K562 (cell line): ENCODE measurements around the gene TRMT44.

Source experiments
- MYC ChIP-seq, 2 experiments: fragments of 250-450 bp in 1 of 2; sonication (Bioruptor Pico) in 1 of 2; IDR thresholded peaks; 2 replicates each; pipeline versions ENCODE4 v1.5.1 to v1.6.1; 2012 to 2021; ENCODE audit warnings: low read depth in 2 of 2, borderline replicate concordance in 1 of 2, improper control_type of control experiment in 1 of 2, low read length in 1 of 2, mild to moderate bottlenecking in 1 of 2, moderate library complexity in 1 of 2
- ZNF77 ChIP-seq: fragments of 250-450 bp; sonication (Bioruptor Pico); IDR thresholded peaks from 2 replicates; pipeline ENCODE4 v1.5.0; 2020
- ZZZ3 ChIP-seq: fragments of 450-650 bp; IDR thresholded peaks from 2 replicates; pipeline ENCODE4 v1.6.1; 2016; ENCODE audit warnings: antibody characterized with exemption, mild to moderate bottlenecking, moderate library complexity
- TF ChIP-seq, protein P1 (sequence below): fragments of 450-650 bp; conservative IDR thresholded peaks from 2 replicates; pipeline ENCODE4 v1.6.1; 2016; ENCODE audit warnings: missing genetic modification characterization, low read depth, mild to moderate bottlenecking, missing compliant biosample characterization, moderate library complexity
- TF ChIP-seq, protein P2 (sequence below), 2 experiments: fragments of 450-650 bp in 1 of 2; sonication (generic) in 1 of 2; formaldehyde crosslinking; conservative IDR thresholded peaks; 2 replicates each; pipeline versions ENCODE4 v1.4.0 to v1.8.1; 2020 to 2022; ENCODE audit warnings: mild to moderate bottlenecking in 1 of 2, missing genetic modification reagents in 1 of 2

DNA sequence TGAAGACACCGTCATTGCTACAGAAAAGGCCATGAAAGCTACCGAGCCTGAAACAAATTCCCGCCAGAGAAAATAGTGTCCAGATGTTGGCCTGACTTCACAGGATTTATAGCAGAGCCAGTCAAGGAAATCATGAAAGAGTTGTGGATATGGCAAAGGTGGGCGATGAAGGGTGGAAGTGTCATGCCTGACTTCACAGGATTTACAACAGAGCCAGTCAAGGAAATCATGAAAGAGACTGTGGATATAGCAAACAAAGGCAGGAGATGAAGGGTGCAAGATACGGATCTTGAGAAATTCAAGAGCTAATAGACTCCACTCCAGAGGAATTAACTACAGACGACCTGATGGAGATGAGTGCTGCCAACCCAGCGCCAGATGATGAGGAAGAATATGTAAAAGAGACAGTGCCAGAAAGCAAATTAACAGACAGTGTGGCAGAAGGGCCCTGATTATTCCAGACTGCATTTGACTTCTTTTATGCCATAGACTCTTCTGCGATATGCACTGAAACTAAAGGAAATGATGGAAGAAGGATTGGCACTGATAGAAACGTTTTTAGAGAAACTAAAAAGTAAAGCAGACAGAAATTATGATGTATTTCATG, 17.2 kb downstream of the TRMT44 start:
- TF ChIP-seq MYC (IDR thresholded peaks at IDR 0.05; ENCODE audit: low read depth, low read length) (no peak), MYC (CRISPR knock-in tag; IDR thresholded peaks at IDR 0.05; ENCODE audit: borderline replicate concordance, low read depth) (no peak), ZZZ3 (no peak), ZNF77 (CRISPR knock-in tag) (no peak)
- TF ChIP-seq, protein P1, sequence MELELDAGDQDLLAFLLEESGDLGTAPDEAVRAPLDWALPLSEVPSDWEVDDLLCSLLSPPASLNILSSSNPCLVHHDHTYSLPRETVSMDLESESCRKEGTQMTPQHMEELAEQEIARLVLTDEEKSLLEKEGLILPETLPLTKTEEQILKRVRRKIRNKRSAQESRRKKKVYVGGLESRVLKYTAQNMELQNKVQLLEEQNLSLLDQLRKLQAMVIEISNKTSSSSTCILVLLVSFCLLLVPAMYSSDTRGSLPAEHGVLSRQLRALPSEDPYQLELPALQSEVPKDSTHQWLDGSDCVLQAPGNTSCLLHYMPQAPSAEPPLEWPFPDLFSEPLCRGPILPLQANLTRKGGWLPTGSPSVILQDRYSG (tag): no peak
- TF ChIP-seq, protein P2, sequence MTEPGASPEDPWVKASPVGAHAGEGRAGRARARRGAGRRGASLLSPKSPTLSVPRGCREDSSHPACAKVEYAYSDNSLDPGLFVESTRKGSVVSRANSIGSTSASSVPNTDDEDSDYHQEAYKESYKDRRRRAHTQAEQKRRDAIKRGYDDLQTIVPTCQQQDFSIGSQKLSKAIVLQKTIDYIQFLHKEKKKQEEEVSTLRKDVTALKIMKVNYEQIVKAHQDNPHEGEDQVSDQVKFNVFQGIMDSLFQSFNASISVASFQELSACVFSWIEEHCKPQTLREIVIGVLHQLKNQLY (CRISPR knock-in tag; conservative IDR thresholded peaks at IDR 0.05): no peak
